Measurements from ENCODE around the gene ACAA2.

DNA sequence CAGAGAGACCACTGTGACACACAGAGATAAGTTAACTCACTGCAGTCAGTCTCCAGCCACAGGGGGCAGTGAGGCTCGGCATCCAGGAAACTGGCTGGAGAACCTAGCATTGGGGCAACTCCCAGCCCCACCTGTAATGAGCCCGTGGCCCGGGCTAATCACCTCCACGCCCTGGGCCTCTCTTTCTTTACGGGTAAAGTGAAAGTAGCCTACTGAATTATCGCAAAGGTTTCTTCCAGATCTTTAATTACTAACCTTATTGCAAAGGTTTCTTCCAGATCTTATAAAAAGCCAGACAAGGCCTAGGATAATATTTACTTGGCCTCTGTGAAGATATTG, 45.7 kb upstream of the ACAA2 start:
- TF ChIP-seq, protein P1, sequence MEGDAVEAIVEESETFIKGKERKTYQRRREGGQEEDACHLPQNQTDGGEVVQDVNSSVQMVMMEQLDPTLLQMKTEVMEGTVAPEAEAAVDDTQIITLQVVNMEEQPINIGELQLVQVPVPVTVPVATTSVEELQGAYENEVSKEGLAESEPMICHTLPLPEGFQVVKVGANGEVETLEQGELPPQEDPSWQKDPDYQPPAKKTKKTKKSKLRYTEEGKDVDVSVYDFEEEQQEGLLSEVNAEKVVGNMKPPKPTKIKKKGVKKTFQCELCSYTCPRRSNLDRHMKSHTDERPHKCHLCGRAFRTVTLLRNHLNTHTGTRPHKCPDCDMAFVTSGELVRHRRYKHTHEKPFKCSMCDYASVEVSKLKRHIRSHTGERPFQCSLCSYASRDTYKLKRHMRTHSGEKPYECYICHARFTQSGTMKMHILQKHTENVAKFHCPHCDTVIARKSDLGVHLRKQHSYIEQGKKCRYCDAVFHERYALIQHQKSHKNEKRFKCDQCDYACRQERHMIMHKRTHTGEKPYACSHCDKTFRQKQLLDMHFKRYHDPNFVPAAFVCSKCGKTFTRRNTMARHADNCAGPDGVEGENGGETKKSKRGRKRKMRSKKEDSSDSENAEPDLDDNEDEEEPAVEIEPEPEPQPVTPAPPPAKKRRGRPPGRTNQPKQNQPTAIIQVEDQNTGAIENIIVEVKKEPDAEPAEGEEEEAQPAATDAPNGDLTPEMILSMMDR (IDR thresholded peaks at IDR 0.05): no peak
- no peak for TF ChIP-seq POLR2A (IDR thresholded peaks at IDR 0.05)
